GM12873 (cell line): ENCODE measurements around the gene UNC13D.

Source experiments
- CTCF ChIP-seq: IDR thresholded peaks from 2 replicates; pipeline ENCODE4 v1.5.1; 2012; ENCODE audit warnings: low read depth, mild to moderate bottlenecking, moderate library complexity, low read length, control low read depth; ENCODE audit not compliant: insufficient read depth; ENCODE audit errors: missing control alignments

The UNC13D gene

GRCh38 chr17:75824666-75825065 is 19.5 kb downstream of the UNC13D start:
- no peak for TF ChIP-seq CTCF

GRCh38 chr17:75824050-75824552 is 20.1 kb downstream of the UNC13D start:
- TF ChIP-seq CTCF = no peak

- no peak for TF ChIP-seq CTCF
Measured at GRCh38 chr17:75823257-75824041, 20.8 kb downstream of the UNC13D start.

GRCh38 chr17:75822800-75823166 is 21.4 kb downstream of the UNC13D start:
- no peak for TF ChIP-seq CTCF

GRCh38 chr17:75822119-75822799 is 21.9 kb downstream of the UNC13D start:
- TF ChIP-seq CTCF = no peak

GRCh38 chr17:75821552-75821951 is 22.7 kb downstream of the UNC13D start:
- no peak for TF ChIP-seq CTCF

- TF ChIP-seq CTCF = no peak
Measured at GRCh38 chr17:75820094-75821080, 23.8 kb downstream of the UNC13D start.
